ENCODE results near the gene ADIPOR2. TPM values are rescaled to one million over a fixed set of nuclear protein-coding genes. Genes with fewer than 3 reads are reported as not detected.
"Not testable (repeated sequence)": the region's sequence is repeated elsewhere in the genome, so short reads cannot be mapped to it uniquely, and the experiment has no call there.

ADIPOR2 gene
- total RNA-seq, 1 experiment from 2014 or later, result 45.3 TPM

- not testable (repeated sequence) for H4K91ac ChIP-seq (ENCODE audit: insufficient read length, low read depth, low read length); H3K9me3 ChIP-seq (ENCODE audit: control insufficient read depth, low read depth, low read length); H3K79me1 ChIP-seq (ENCODE audit: insufficient read depth, low read depth, low read length, poor library complexity, severe bottlenecking); H3K23me2 ChIP-seq (ENCODE audit: insufficient read length, low read depth, low read length, poor library complexity, severe bottlenecking); H3K56ac ChIP-seq (ENCODE audit: insufficient read length, low read depth, low read length); H3K27me3 ChIP-seq (ENCODE audit: insufficient read depth, low read length); H2BK15ac ChIP-seq (ENCODE audit: low read depth, low read length); H4K8ac ChIP-seq (replicated peaks; ENCODE audit: insufficient read length, low read depth, low read length); H3K18ac ChIP-seq (ENCODE audit: insufficient read length, low read depth, low read length); H3K4me3 Mint-ChIP-seq; DNase-seq; H2BK120ac ChIP-seq (ENCODE audit: low read depth, low read length, poor library complexity, severe bottlenecking); H3K9ac ChIP-seq (ENCODE audit: extremely low read depth, insufficient read length, low read length); H4K20me1 ChIP-seq (ENCODE audit: control insufficient read depth, insufficient read depth, insufficient read length); H3K23ac ChIP-seq (ENCODE audit: insufficient read length, low read depth, low read length); H3T11ph ChIP-seq (ENCODE audit: low read length); H2AK5ac ChIP-seq (ENCODE audit: insufficient read length, low read length); H3K27me3 Mint-ChIP-seq (ENCODE audit: low read depth); H2BK20ac ChIP-seq (ENCODE audit: low read depth, low read length, poor library complexity, severe bottlenecking); H2AFZ ChIP-seq (ENCODE audit: low read length); H3K4ac ChIP-seq (ENCODE audit: low read depth, low read length); H2BK12ac ChIP-seq (ENCODE audit: insufficient read length, low read depth, low read length); H2BK5ac ChIP-seq (ENCODE audit: insufficient read length, low read length); H3K14ac ChIP-seq (ENCODE audit: insufficient read depth, low read length); H3K4me2 ChIP-seq (ENCODE audit: insufficient read depth, insufficient read length, low read length); H3K27ac ChIP-seq (ENCODE audit: insufficient read length, low read depth, low read length); H4K5ac ChIP-seq (ENCODE audit: insufficient read length, low read depth, low read length); H3K4me1 ChIP-seq (ENCODE audit: insufficient read depth, low read length)
- peaks cover 5 to 13% of the 10 kb centered on the region in 2 experiments; a peak in 3 of 4 replicates for H3K4me1 Mint-ChIP-seq
- H3K36me3 Mint-ChIP-seq (ENCODE audit: insufficient read depth in 1 of 3, low read depth in 3 of 3), result peaks cover 26 to 38% (median 37%) of the 10 kb centered on the region in 3 experiments
- no CpG with 5 or more reads among the region's 8 CpGs for WGBS (ENCODE audit: extremely low coverage, insufficient read length, low lambda C conversion rate)
- peaks cover 12 to 25% of the 10 kb centered on the region in 2 experiments for H3K9me3 Mint-ChIP-seq
- peak overlapping the region in 2 of 3 experiments; percentile 61 to 87; a peak in 3 of 7 replicates for H3K27ac Mint-ChIP-seq
- peaks cover 33% of the 10 kb centered on the region; the same call in 1 of the 2 replicates for H3K79me2 ChIP-seq (ENCODE audit: insufficient read depth, low read length)
- TF ChIP-seq CTCF (conservative IDR thresholded peaks at IDR 0.05), result peak; percentile 60
Measured at GRCh38 chr12:1710870-1711269, 20.0 kb downstream of the ADIPOR2 start.

DNA sequence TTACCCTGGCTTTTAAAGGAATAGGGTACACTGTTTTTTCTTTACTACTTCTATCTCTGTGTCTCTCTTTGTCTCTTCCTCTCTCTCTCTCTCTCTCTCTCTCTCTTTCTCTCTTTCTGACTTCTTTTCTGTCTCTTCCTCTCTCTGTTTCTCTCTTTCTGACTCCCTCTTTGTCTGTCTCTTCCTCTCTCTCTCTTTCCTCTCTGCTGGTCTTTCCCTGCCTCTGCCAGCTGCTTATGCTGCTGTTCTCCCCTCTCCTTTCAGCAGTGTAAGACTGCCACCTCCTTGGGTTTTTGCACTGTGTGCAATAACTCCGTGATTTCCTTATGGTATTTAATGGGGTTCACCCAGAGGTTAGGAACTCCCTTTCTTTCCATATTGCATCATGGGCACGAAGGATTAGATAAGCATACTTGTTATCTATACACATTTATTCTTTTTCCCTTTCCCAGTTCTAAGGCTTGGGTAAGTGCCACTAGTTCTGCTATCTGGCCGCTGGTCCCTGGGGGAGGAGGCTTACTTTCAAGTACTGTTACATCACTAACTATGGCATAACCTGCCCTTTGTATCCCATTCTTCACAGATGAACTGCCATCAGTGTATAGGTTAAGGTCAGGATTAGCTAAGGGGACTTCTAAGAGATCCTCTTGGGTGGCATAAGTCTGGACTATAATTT, 20.8 kb downstream of the ADIPOR2 start:
- H2AFZ ChIP-seq (ENCODE audit: low read length); H3K27ac ChIP-seq (ENCODE audit: insufficient read length, low read depth, low read length); H3K56ac ChIP-seq (ENCODE audit: insufficient read length, low read depth, low read length); H3K27me3 Mint-ChIP-seq (ENCODE audit: low read depth); H3K4me1 ChIP-seq (ENCODE audit: insufficient read depth, low read length); H3K27ac Mint-ChIP-seq; H2AK5ac ChIP-seq (ENCODE audit: insufficient read length, low read length); H3K4me2 ChIP-seq (ENCODE audit: insufficient read depth, insufficient read length, low read length); H4K8ac ChIP-seq (replicated peaks; ENCODE audit: insufficient read length, low read depth, low read length); H3K9me3 ChIP-seq (ENCODE audit: control insufficient read depth, low read depth, low read length); H3K23me2 ChIP-seq (ENCODE audit: insufficient read length, low read depth, low read length, poor library complexity, severe bottlenecking); H3K4me3 Mint-ChIP-seq; H3K18ac ChIP-seq (ENCODE audit: insufficient read length, low read depth, low read length); H3K4ac ChIP-seq (ENCODE audit: low read depth, low read length); H2BK15ac ChIP-seq (ENCODE audit: low read depth, low read length); H2BK120ac ChIP-seq (ENCODE audit: low read depth, low read length, poor library complexity, severe bottlenecking); H3K9ac ChIP-seq (ENCODE audit: extremely low read depth, insufficient read length, low read length); H3K23ac ChIP-seq (ENCODE audit: insufficient read length, low read depth, low read length); H2BK5ac ChIP-seq (ENCODE audit: insufficient read length, low read length); H4K91ac ChIP-seq (ENCODE audit: insufficient read length, low read depth, low read length); H4K20me1 ChIP-seq (ENCODE audit: control insufficient read depth, insufficient read depth, insufficient read length); H4K5ac ChIP-seq (ENCODE audit: insufficient read length, low read depth, low read length); H3T11ph ChIP-seq (ENCODE audit: low read length); H3K14ac ChIP-seq (ENCODE audit: insufficient read depth, low read length); H2BK20ac ChIP-seq (ENCODE audit: low read depth, low read length, poor library complexity, severe bottlenecking); DNase-seq; H3K27me3 ChIP-seq (ENCODE audit: insufficient read depth, low read length); H3K79me1 ChIP-seq (ENCODE audit: insufficient read depth, low read depth, low read length, poor library complexity, severe bottlenecking); H2BK12ac ChIP-seq (ENCODE audit: insufficient read length, low read depth, low read length): not testable (repeated sequence)
- H3K79me2 ChIP-seq (ENCODE audit: insufficient read depth, low read length), result peaks cover 34% of the 10 kb centered on the region; the same call in 1 of the 2 replicates
- Mint-ChIP-seq H3K4me1 (peaks cover 3 to 12% of the 10 kb centered on the region in 2 experiments; a peak in 3 of 4 replicates), H3K9me3 (peaks cover 13 to 28% of the 10 kb centered on the region in 2 experiments), H3K36me3 (ENCODE audit: insufficient read depth in 1 of 3, low read depth in 3 of 3) (peaks cover 29 to 41% (median 40%) of the 10 kb centered on the region in 3 experiments)
- no CpG with 5 or more reads among the region's 3 CpGs for WGBS (ENCODE audit: extremely low coverage, insufficient read length, low lambda C conversion rate)
